Measurements from ENCODE around the gene B2M.
"Not testable (repeated sequence)": the region's sequence is repeated elsewhere in the genome, so short reads cannot be mapped to it uniquely, and the experiment has no call there.

B2M gene

GRCh38 chr15:44711096-44711742 lies at the start of gene B2M, which contains the start of gene PATL2:
TSS of gene B2M (plus strand) at chr15:44711517. CDS start at chr15:44711547, 30 bp downstream.
TSS of gene PATL2 (minus strand) at chr15:44711323. CDS start at chr15:44676490, 34,833 bp downstream.
- TF ChIP-seq GATA1 (IDR thresholded peaks at IDR 0.05; ENCODE audit: low read depth, low read length) (no peak), POLR2A (IDR thresholded peaks at IDR 0.05; ENCODE audit: low read length) (peak; percentile 100)
- peak; percentile 97 to 98 for DNase-seq

- TF ChIP-seq GATA1 (IDR thresholded peaks at IDR 0.05; ENCODE audit: low read depth, low read length), result no peak
- TF ChIP-seq POLR2A (IDR thresholded peaks at IDR 0.05; ENCODE audit: low read length), result no peak
- no peak for DNase-seq
Observed at GRCh38 chr15:44661576-44661975, 49.7 kb upstream of the B2M start.

GRCh38 chr15:44662478-44663409 lies 48.6 kb upstream of the B2M start:
- TF ChIP-seq POLR2A (IDR thresholded peaks at IDR 0.05; ENCODE audit: low read length) (no peak), GATA1 (IDR thresholded peaks at IDR 0.05; ENCODE audit: low read depth, low read length) (no peak)
- DNase-seq, result peak; percentile 77 to 81

- peak; percentile 95 for TF ChIP-seq POLR2A (IDR thresholded peaks at IDR 0.05; ENCODE audit: low read length)
- no peak for TF ChIP-seq GATA1 (IDR thresholded peaks at IDR 0.05; ENCODE audit: low read depth, low read length)
- peak; percentile 97 to 98 for DNase-seq
Observed at GRCh38 chr15:44663410-44664308, 47.7 kb upstream of the B2M start, which contains the start of gene SPG11. TSS of gene SPG11 (minus strand) at chr15:44663662. CDS start at chr15:44663647, 15 bp downstream.

DNA sequence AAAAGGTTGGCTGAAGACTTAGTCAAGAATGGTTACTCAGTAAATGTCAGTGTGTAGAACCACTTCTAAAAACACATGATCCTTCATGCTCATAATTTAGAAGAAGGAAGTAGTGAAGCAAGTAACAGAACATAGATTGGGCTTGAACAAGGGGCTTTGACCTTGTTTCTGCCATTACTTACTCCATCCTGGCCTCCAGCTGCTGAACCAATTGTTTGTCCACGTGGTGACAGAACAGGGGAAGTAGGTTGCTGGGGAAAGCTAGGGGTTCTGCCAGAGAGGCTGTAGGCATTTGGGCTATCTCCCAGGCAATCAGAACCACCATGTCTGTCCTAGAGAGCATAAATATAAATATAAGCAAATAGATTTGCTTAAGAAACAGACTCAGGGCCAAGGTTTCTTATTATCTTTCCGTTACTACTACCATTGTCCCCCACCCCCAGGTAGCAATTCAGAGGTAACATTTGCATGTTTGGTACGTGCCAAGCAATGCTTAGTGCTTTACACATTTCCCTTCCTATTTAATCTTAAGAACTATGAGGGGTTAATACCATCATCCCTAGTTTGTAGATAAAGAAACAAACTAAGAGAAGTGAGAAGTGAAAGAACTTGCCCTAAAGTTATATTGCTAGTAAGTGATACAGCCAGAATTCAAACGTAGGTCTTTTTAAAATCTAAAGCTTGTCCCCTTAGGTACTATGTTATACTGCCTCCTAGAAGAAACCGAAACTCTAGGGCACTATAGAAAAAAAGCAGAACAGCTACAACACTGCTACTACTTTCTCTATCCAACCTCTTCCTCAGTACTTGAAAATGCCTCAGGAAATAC lies 44.9 kb upstream of the B2M start:
- no peak for TF ChIP-seq POLR2A (IDR thresholded peaks at IDR 0.05; ENCODE audit: low read length)
- no peak for TF ChIP-seq GATA1 (IDR thresholded peaks at IDR 0.05; ENCODE audit: low read depth, low read length)

DNA sequence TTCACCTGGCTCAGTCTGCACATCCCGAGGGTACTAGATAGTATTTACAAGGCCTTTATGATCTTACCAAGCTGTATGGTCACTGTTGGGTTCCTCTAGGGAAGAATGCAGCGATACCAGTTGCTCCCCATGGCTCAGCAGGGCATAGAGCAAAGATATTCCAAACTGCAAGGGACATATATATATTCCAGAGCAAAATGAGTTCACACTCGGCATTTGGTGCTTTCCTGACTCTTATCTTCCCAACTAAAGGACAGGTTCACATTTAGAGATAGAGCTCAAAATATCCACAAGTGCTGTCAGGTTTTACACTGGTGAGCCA lies 44.3 kb upstream of the B2M start:
- TF ChIP-seq POLR2A (IDR thresholded peaks at IDR 0.05; ENCODE audit: low read length), result no peak
- TF ChIP-seq GATA1 (IDR thresholded peaks at IDR 0.05; ENCODE audit: low read depth, low read length), result no peak
- DNase-seq, result no peak

More for the DNA sequence above, 44.9 kb upstream of the B2M start:
- DNase-seq, result no peak

- no peak for DNase-seq
- TF ChIP-seq GATA1 (IDR thresholded peaks at IDR 0.05; ENCODE audit: low read depth, low read length) (no peak), POLR2A (IDR thresholded peaks at IDR 0.05; ENCODE audit: low read length) (no peak)
Observed at GRCh38 chr15:44668921-44669320, 42.4 kb upstream of the B2M start.

DNA sequence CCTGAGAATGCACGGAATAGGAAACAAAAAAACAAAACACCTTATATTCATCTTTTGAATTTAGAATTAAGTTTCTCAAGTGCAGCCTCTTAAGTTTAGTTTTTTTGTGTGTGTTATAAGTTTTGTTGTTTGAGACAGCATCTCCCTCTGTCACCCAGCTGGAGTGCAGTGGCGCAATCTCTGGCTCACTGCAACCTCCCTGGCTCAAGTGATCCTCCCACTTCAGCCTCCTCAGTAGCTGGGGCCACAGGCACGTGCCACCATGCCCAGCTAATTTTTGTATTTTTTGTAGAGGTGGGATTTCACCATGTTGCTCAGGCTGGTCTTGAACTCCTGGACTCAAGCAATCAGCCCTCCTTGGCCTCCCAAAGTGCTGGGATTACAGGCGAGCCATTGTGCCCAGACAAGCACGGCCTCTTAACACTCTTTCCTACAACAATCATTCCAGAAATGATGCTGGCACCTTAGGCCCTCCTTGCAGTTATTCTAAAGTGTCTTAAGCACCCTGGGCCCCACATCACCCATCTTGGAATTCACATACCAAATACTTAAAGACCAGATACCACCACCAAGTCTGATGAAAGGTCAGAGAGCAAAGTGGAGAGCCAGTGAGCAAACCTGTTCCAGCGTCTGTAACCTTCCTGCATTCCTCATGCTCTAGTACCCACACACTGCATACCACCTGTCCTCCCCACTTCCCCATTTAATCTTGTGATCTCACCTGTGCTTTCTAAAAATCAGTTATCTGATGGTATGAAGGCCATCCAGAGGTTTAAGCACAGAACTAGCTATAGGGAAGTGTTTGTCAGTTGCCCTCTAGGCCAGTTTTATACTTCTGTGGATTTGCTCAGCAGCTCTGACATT lies 41.0 kb upstream of the B2M start:
- DNase-seq, result no peak
- TF ChIP-seq POLR2A (IDR thresholded peaks at IDR 0.05; ENCODE audit: low read length) (no peak), GATA1 (IDR thresholded peaks at IDR 0.05; ENCODE audit: low read depth, low read length) (no peak)

GRCh38 chr15:44673639-44674038 lies 37.7 kb upstream of the B2M start:
- no peak for TF ChIP-seq GATA1 (IDR thresholded peaks at IDR 0.05; ENCODE audit: low read depth, low read length)
- TF ChIP-seq POLR2A (IDR thresholded peaks at IDR 0.05; ENCODE audit: low read length), result no peak
- DNase-seq, result no peak

DNA sequence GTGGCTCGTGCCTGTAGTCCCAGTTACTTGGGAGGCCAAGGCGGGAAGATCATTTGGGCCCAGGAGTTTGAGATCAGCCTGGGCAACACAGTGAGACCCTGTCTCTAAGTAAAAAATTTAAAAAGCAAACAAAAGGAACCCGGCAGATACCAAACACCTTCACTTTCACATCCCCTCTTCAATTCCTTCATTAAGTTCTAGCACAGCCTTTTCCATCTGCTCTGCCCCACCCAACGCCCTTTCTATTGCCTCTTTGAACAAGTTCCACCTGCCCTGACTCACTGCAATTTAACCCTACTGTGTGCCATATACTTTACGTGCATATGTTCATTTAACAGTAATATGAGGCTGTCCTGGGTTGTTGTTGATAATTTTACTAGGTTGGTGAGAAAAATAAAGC lies 35.4 kb upstream of the B2M start:
- no peak for TF ChIP-seq POLR2A (IDR thresholded peaks at IDR 0.05; ENCODE audit: low read length)
- no peak for TF ChIP-seq GATA1 (IDR thresholded peaks at IDR 0.05; ENCODE audit: low read depth, low read length)
- no peak for DNase-seq

- DNase-seq, result no peak
Observed at GRCh38 chr15:44676676-44677075, 34.6 kb upstream of the B2M start.

DNA sequence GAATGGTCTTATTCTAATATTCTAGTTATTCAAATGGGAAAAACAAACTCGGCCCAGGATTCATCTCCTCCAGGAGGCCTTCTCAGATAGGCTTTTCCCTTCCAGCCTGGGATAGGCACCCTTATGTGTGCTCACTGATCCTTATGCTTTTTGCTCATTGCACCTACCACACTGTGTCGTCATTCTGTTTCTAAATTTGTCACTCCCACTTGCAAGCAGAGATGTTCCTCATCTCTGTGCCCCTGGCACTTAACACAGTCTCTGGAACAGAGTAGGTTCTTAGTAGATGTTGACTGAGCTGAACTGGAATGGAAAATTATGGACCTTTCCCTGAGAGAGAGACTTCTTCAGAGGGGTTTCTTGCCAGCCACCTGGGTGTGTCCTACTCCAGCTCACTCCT lies 29.1 kb upstream of the B2M start:
- no peak for DNase-seq
- TF ChIP-seq GATA1 (IDR thresholded peaks at IDR 0.05; ENCODE audit: low read depth, low read length) (no peak), POLR2A (IDR thresholded peaks at IDR 0.05; ENCODE audit: low read length) (no peak)

More at GRCh38 chr15:44676676-44677075, 34.6 kb upstream of the B2M start:
- TF ChIP-seq POLR2A (IDR thresholded peaks at IDR 0.05; ENCODE audit: low read length) (no peak), GATA1 (IDR thresholded peaks at IDR 0.05; ENCODE audit: low read depth, low read length) (no peak)

DNA sequence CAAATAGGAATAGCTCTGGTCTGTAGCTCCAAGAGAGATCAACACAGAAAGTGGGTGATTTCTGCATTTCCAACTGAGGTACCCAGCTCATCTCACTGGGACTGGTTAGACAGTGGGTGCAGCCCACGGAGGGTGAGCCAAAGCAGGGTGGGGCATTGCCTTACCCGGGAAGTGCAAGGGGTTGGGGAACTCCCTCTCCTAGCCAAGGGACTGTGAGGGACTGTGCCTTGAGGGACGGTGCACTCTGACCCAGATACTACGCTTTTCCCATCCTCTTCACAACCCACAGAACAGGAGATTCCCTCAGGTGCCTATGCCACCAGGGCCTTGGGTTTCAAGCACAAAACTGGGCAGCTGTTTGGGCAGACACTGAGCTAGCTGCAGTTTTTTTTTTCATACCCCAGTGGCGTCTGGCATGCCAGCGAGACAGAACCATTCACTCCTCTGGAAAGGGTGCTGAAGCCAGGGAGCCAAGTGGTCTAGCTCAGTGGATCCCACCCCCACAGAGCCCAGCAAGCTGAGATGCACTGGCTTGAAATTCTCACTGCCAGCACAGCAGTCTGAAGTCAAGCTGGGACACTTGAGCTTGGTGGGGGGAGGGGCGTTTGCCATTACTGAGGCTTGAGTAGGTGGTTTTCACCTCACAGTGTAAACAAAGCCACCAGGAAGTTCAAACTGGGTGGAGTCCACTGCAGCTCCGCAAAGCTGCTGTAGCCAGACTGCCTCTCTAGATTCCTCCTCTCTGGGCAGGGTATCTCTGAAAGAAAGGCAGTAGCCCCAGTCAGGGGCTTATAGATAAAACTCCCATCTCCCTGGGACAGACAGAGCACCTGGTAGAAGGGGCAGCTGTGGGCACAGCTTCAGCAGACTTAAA lies 28.3 kb upstream of the B2M start:
- peak in 1 of 2 experiments; percentile 20 for DNase-seq

GRCh38 chr15:44689318-44689717 lies 22.0 kb upstream of the B2M start:
- not testable (repeated sequence) for DNase-seq

DNA sequence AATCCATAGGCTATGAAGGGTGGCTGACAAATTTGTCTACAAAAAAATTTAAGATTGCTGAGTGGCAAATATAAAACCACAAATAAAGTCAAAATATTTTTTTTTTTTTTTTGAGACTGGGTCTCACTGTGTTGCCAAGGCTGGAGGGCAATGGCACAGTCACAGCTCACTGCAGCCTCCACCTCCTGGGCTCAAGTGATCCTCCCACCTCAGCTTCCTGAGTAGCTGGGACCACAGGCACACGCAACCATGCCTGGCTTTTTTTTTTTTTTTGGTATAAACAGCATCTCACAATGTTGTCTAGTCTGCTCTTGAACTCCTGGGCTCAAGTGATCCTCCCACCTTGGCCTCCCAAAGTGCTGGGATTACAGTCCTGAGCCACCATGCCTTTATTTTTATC lies 21.1 kb upstream of the B2M start:
- not testable (repeated sequence) for DNase-seq

All from erythroblast (primary cell).